GM19372 (cell line): ENCODE measurements around the gene SPECC1L.
"Not testable (repeated sequence)": the region's sequence is repeated elsewhere in the genome, so short reads cannot be mapped to it uniquely, and the experiment has no call there.

Experiments
- ATAC-seq: cut with Tn5 transposase; IDR thresholded peaks from one replicate; pipeline ENCODE4 v1.9.1; 2021; ENCODE audit warnings: mild to moderate bottlenecking, low read depth, moderate library complexity; ENCODE audit not compliant: unreplicated experiment

Gene SPECC1L

DNA sequence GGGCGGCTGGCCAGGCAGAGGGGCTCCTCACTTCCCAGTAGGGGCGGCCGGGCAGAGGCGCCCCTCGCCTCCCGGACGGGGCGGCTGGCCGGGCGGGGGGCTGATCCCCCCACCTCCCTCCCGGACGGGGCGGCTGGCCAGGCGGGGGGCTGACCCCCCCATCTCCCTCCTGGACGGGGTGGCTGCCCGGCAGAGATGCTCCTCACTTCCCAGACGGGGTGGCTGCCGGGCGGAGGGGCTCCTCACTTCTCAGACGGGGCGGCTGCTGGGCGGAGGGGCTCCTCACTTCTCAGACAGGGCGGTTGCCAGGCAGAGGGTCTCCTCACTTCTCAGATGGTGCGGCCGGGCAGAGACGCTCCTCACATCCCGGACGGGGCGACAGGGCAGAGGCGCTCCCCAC, 46.9 kb downstream of the SPECC1L start:
- not testable (repeated sequence) for ATAC-seq

DNA sequence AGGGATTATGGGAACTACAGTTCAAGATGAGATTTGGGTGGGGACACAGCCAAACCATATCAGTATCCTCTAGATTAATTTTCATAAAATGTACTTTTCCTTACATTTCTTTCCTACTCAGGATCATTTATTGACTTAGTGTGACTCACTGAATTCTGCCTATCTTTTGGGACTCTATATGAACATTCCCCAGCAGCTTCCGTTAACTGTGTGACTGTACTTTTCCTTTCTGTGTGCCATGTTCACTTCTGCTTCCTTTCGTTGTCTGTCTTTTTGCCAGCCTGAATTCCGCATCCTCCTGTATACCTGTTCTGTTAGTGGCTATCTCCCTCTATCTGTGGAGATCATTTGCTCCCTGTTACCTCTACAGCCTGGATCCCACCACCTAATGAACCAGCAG, 48.8 kb downstream of the SPECC1L start:
- ATAC-seq: no peak

DNA sequence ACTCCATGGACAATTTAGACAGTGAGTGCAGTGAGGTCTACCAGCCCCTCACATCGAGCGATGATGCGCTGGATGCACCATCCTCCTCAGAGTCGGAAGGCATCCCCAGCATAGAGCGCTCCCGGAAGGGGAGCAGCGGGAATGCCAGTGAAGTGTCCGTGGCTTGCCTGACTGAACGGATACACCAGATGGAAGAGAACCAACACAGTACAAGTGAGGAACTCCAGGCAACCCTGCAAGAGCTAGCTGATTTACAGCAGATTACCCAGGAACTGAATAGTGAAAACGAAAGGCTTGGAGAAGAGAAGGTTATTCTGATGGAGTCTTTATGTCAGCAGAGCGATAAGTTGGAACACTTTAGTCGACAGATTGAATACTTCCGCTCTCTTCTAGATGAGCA, 51.4 kb downstream of the SPECC1L start:
- no peak for ATAC-seq

DNA sequence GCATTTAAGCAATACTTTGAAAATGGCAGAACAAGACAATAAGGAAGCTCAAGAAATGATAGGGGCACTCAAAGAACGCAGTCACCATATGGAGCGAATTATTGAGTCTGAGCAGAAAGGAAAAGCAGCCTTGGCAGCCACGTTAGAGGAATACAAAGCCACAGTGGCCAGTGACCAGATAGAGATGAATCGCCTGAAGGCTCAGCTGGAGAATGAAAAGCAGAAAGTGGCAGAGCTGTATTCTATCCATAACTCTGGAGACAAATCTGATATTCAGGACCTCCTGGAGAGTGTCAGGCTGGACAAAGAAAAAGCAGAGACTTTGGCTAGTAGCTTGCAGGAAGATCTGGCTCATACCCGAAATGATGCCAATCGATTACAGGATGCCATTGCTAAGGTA, 51.9 kb downstream of the SPECC1L start:
- no peak for ATAC-seq

GRCh38 chr22:24323233-24323632, 52.6 kb downstream of the SPECC1L start:
- ATAC-seq: no peak

GRCh38 chr22:24323695-24324094, 53.1 kb downstream of the SPECC1L start:
- no peak for ATAC-seq

DNA sequence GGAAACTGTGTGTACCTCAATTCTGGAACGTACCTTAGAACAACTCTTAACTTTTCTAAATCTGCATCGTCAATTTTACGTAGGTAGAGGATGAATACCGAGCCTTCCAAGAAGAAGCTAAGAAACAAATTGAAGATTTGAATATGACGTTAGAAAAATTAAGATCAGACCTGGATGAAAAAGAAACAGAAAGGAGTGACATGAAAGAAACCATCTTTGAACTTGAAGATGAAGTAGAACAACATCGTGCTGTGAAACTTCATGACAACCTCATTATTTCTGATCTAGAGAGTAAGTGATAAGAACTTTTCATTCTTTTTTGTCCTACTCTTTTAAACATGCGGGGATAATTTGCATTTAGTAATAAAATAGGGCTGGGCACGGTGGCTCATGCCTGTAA, 53.5 kb downstream of the SPECC1L start:
- ATAC-seq: no peak

GRCh38 chr22:24325105-24325757, 54.6 kb downstream of the SPECC1L start:
- ATAC-seq: no peak

GRCh38 chr22:24326266-24326665, 55.6 kb downstream of the SPECC1L start:
- no peak for ATAC-seq

DNA sequence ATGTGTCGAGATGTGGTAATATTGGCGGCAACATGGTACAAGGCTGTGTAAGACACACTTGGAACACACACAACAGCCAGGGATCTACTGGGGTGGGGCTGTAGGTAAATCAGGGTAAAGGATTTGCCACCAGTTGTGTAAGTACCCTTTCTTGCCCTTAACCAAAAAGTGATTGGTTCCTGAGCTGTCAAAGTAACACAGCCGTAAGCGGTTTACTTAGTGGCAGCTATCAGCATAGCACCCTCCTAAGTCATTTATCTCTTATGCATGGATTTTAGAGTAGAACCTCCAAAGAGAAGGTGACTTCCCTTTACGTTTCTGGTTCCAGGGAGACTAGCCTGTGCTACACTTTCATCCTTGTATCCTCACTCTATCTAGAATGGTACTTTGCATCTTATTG, 57.2 kb downstream of the SPECC1L start:
- ATAC-seq: no peak

DNA sequence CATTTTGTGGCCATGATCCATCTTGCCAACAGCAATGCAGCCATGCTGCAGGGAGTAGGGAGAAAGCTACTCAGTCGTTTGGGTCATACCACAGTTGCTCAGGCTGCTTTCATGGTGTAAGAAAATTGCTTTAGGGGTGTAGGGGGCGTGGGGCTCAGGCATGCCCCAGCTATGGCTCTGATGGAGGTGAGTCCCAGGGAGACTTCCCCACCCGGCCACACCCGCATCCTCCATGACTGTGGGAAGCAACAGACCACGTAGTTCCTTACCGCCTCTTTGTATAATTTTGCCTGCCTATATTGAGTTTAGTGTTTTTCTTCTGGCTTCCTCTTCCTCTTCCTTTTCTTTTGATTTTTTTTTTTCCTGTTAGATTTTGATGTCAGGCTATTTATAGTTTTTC, 58.8 kb downstream of the SPECC1L start:
- no peak for ATAC-seq

GRCh38 chr22:24330636-24331035, 60.0 kb downstream of the SPECC1L start:
- no peak for ATAC-seq

GRCh38 chr22:24331468-24332440, 61.1 kb downstream of the SPECC1L start:
- no peak for ATAC-seq

DNA sequence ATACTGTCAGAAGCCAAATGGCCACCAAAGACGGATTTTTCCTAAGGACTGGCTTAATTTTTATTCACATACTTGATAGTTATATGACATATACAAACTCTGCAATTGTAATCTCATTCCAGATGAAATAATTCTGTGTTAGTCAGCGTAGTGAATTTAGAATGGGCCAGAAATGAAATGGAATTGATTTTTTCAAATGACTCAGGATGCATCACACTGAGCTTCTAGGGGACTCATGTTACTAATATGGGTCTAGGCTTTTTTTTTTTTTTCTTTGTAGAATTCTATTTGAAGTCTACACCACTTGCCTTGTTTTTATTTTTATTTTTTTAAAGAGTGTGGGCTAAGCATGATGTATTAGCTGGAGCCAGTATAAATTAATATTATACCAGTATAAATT, 62.7 kb downstream of the SPECC1L start:
- no peak for ATAC-seq

DNA sequence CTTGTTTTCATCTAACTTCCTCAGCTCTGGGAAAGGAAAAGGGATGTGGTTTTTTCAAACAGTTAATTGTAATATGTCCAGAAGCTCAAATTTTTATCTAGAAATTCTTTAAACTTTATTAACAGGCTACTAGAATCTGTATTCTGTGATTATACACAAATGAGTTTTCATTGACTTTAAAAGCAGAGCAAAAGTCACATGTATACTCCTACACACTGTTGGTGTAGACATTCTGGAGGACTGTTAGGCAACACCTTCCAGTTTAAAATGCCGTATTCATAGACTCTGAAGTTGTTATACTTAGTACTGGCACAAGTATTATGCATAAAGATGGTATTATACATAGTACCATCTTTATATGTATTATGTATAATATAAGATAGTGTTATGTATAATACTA, 64.9 kb downstream of the SPECC1L start:
- ATAC-seq: no peak

- no peak for ATAC-seq
Observed at GRCh38 chr22:24337894-24338645, 67.4 kb downstream of the SPECC1L start.

- ATAC-seq: no peak
Observed at GRCh38 chr22:24338726-24339451, 68.3 kb downstream of the SPECC1L start.

- no peak for ATAC-seq
Observed at GRCh38 chr22:24339452-24339747, 68.8 kb downstream of the SPECC1L start.

- ATAC-seq: no peak
Observed at GRCh38 chr22:24341627-24342026, 71.0 kb downstream of the SPECC1L start.

- ATAC-seq: no peak
Observed at GRCh38 chr22:24350627-24351026, 80.0 kb downstream of the SPECC1L start.

DNA sequence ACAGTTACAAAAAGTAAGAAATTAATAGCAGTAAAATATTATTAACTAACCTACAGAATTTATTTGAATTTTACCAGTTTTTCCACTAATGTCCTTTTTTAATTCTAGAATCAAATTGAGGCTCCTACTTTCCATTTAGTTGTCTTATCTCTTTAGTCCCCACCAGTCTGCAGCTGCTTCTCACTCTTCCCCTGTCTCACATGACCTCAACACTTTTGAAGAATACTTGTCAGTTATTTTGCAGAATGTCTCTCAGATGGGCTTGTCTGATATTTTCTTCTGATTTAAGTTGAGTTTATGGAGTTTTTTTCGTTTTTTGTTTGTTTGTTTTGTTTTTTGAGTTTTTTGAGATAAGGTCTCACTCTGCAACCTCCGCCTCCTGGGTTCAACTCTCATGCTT, 82.5 kb downstream of the SPECC1L start:
- no peak for ATAC-seq
